Measurements from ENCODE around the gene SCAMP1. TPM values are rescaled to one million over a fixed set of nuclear protein-coding genes. Genes with fewer than 3 reads are reported as not detected.

The SCAMP1 gene
- polyA plus RNA-seq, 3 donors, result 5.4 to 52.4 (median 47.8) TPM

GRCh38 chr5:78492650-78493049, 132.2 kb downstream of the SCAMP1 start:
- TF ChIP-seq CTCF (IDR thresholded peaks at IDR 0.05), result no peak
- no peak for DNase-seq
- no peak overlapping the region for H3K4me3 ChIP-seq (replicated peaks in 1 of 3; ENCODE audit: low read depth in 2 of 3, low read length in 3 of 3)
- H3K27me3 Mint-ChIP-seq (ENCODE audit: low read depth in 3 of 3), result peaks cover 0 to 2% (median 2%) of the 10 kb centered on the region in 3 donors
- intact Hi-C loops (cut with micrococcal nuclease), result loop anchor here in 1 of 2 donors (10.0 kb wide), 1 partner anchor 152 kb away; the partner anchor contains the start of gene LHFPL2
- peaks cover 49% of the 10 kb centered on the region for H3K4me1 Mint-ChIP-seq
- H3K4me3 Mint-ChIP-seq, result no peak overlapping the region
- H3K9me3 ChIP-seq (replicated peaks in 1 of 2; ENCODE audit: control insufficient read depth in 1 of 2, insufficient read depth in 1 of 2, low read length in 2 of 2), result no peaks in the 10 kb centered on the region
- peaks cover 52 to 66% of the 10 kb centered on the region in 2 donors for H3K36me3 Mint-ChIP-seq
- no peak overlapping the region for H3K27ac ChIP-seq (ENCODE audit: low read depth in 1 of 2, low read length in 2 of 2)
- peaks cover 27 to 32% of the 10 kb centered on the region in 2 donors for H3K4me1 ChIP-seq (ENCODE audit: control insufficient read depth in 1 of 2, insufficient read depth in 2 of 2, low read length in 2 of 2)
- no peaks in the 10 kb centered on the region for H3K27me3 ChIP-seq (ENCODE audit: control insufficient read depth in 2 of 2, insufficient read depth in 2 of 2, low read length in 2 of 2)
- H3K36me3 ChIP-seq (replicated peaks in 1 of 2; ENCODE audit: control insufficient read depth in 1 of 2, insufficient read depth in 2 of 2, low read length in 2 of 2), result peaks cover 9 to 28% of the 10 kb centered on the region in 2 donors
- no peak overlapping the region for H3K4me2 ChIP-seq (replicated peaks; ENCODE audit: extremely low read depth, low read length, poor library complexity, severe bottlenecking)
- no peak overlapping the region for H3K9ac ChIP-seq (ENCODE audit: insufficient read depth, low read length, poor library complexity, severe bottlenecking)
- H3K79me2 ChIP-seq (ENCODE audit: insufficient read depth, low read length), result peaks cover 20% of the 10 kb centered on the region
- H4K20me1 ChIP-seq (ENCODE audit: insufficient read depth, low read length), result peaks cover 25% of the 10 kb centered on the region
- no peak overlapping the region for H3K27ac Mint-ChIP-seq
- H2AFZ ChIP-seq (ENCODE audit: insufficient read depth, low read depth, low read length, poor library complexity, severe bottlenecking), result no peak overlapping the region
- H3K9me3 Mint-ChIP-seq, result peaks cover 0 to 2% (median 0%) of the 10 kb centered on the region in 7 donors
- 90% methylated on average over 5 of the region's 7 CpGs for WGBS (ENCODE audit: insufficient coverage)

DNA sequence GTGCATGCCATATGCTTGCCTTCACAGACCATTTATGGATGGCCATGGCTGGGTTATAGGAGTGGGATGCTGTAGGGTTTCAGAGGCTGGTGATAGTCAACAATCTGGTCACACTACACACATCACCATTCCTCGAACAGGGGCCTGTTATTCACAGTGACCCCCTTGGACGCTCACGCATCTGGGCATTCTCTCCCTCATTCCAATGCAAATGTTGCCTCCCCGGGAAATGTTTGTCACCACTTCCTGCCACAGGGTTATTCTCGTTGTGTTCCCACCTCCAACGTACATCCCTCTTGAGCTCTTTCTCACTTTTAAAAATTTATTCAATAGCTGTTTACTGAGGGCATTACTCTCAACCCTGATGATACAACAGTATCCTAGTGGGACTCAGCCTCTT, 135.4 kb downstream of the SCAMP1 start:
- no peak overlapping the region for H3K4me3 Mint-ChIP-seq
- H3K4me2 ChIP-seq (replicated peaks; ENCODE audit: extremely low read depth, low read length, poor library complexity, severe bottlenecking), result no peak overlapping the region
- WGBS (ENCODE audit: insufficient coverage), result 10% methylated on average over 6 of the region's 6 CpGs

More for the DNA sequence above, 135.4 kb downstream of the SCAMP1 start:
- Histone ChIP-seq H3K79me2 (ENCODE audit: insufficient read depth, low read length) (peaks cover 43% of the 10 kb centered on the region), H3K36me3 (replicated peaks in 1 of 2; ENCODE audit: control insufficient read depth in 1 of 2, insufficient read depth in 2 of 2, low read length in 2 of 2) (peaks cover 0 to 13% of the 10 kb centered on the region in 2 donors), H4K20me1 (ENCODE audit: insufficient read depth, low read length) (peaks cover 36% of the 10 kb centered on the region), H3K4me3 (replicated peaks in 1 of 3; ENCODE audit: low read depth in 2 of 3, low read length in 3 of 3) (no peak overlapping the region), H3K27ac (ENCODE audit: low read depth in 1 of 2, low read length in 2 of 2) (no peak overlapping the region), H2AFZ (ENCODE audit: insufficient read depth, low read depth, low read length, poor library complexity, severe bottlenecking) (no peak overlapping the region), H3K9me3 (replicated peaks in 1 of 2; ENCODE audit: control insufficient read depth in 1 of 2, insufficient read depth in 1 of 2, low read length in 2 of 2) (no peaks in the 10 kb centered on the region), H3K27me3 (ENCODE audit: control insufficient read depth in 2 of 2, insufficient read depth in 2 of 2, low read length in 2 of 2) (no peaks in the 10 kb centered on the region), H3K4me1 (ENCODE audit: control insufficient read depth in 1 of 2, insufficient read depth in 2 of 2, low read length in 2 of 2) (peaks cover 18 to 23% of the 10 kb centered on the region in 2 donors), H3K9ac (ENCODE audit: insufficient read depth, low read length, poor library complexity, severe bottlenecking) (no peak overlapping the region)
- intact Hi-C loops (cut with micrococcal nuclease), result loop anchor here in 1 of 2 donors (10.0 kb wide), 1 partner anchor 149 kb away; the partner anchor contains the start of gene LHFPL2
- peaks cover 45 to 63% of the 10 kb centered on the region in 2 donors for H3K36me3 Mint-ChIP-seq
- TF ChIP-seq CTCF (IDR thresholded peaks at IDR 0.05), result no peak
- peaks cover 0 to 2% (median 0%) of the 10 kb centered on the region in 7 donors for H3K9me3 Mint-ChIP-seq
- peaks cover 0 to 2% (median 0%) of the 10 kb centered on the region in 3 donors for H3K27me3 Mint-ChIP-seq (ENCODE audit: low read depth in 3 of 3)
- H3K4me1 Mint-ChIP-seq, result peaks cover 51% of the 10 kb centered on the region
- peak overlapping the region in 2 of 7 donors; percentile 17 to 71 for H3K27ac Mint-ChIP-seq
- DNase-seq, result no peak

Measured in CD14-positive monocyte (primary cell).